Left lung (tissue), 10 donors: ENCODE measurements around the gene B3GALNT2. TPM values are rescaled to one million over a fixed set of nuclear protein-coding genes. Genes with fewer than 3 reads are reported as not detected.

Source experiments
- ATAC-seq: fragments of 200-7000 bp; cut with Tn5 transposase; one replicate; pipeline ENCODE4 v1.9.1; 2020; ENCODE audit warnings: moderate library complexity
- DNase-seq, 4 donors: peaks; one replicate each; pipeline ENCODE4 v3.0.0-alpha.2; 2013 to 2020
- H3K27ac ChIP-seq, 2 donors: fragments of 200-600 bp; sonication (generic) in 1 of 2; one replicate each; pipeline versions ENCODE4 v1.5.0 to v1.8.0; 2020 to 2021
- H3K27me3 ChIP-seq, 2 donors: fragments of 200-600 bp; sonication (generic) in 1 of 2; one replicate each; pipeline versions ENCODE4 v1.5.0 to v1.8.0; 2020 to 2021
- H3K36me3 ChIP-seq, 2 donors: fragments of 200-600 bp; sonication (generic) in 1 of 2; one replicate each; pipeline versions ENCODE4 v1.5.0 to v1.8.0; 2020 to 2021
- H3K4me1 ChIP-seq, 2 donors: fragments of 200-600 bp; one replicate each; pipeline ENCODE4 v1.8.0; 2021
- H3K4me3 ChIP-seq, 2 donors: fragments of 200-600 bp; sonication (generic) in 1 of 2; one replicate each; pipeline versions ENCODE4 v1.5.0 to v1.8.0; 2020 to 2021; ENCODE audit warnings: mild to moderate bottlenecking in 1 of 2
- H3K9me3 ChIP-seq, 2 donors: fragments of 200-600 bp; sonication (generic) in 1 of 2; one replicate each; pipeline versions ENCODE4 v1.5.0 to v1.8.0; 2020 to 2021
- intact Hi-C, 2 donors: fragments of 100-400 bp; cut with DNase I; formaldehyde crosslinking; loops; one replicate each; pipeline versions ENCODE4 v1.11.2 to v1.14.2; 2022
- polyA plus RNA-seq, 6 donors: library from polyadenylated mRNA; unstranded; fragments of 120-200 nt; gene quantifications; one replicate each; pipeline ENCODE4 v1.2.1, GENCODE V29; 2013; ENCODE audit not compliant: insufficient read length in 6 of 6
- total RNA-seq, 2 donors: library from RNA; stranded (reverse); fragmentation: NEBNext Ultra II Directional; extraction: Animal tissue kit (Norgen Biotek cat#: 25700); gene quantifications; one replicate each; pipeline ENCODE4 v1.2.1, GENCODE V29; 2021
- TF ChIP-seq, protein P1 (sequence below), 2 donors: fragments of 200-600 bp; sonication (generic) in 1 of 2; IDR thresholded peaks; one replicate each; pipeline versions ENCODE4 v1.5.0 to v1.8.0; 2021; ENCODE audit warnings: antibody characterized with exemption in 2 of 2
- donor health status: DM: no; HTN: yes; CAD: no.
- donor health status: DM: no; HTN: no; CAD: no.

The B3GALNT2 gene
- total and polyA plus RNA-seq, 8 donors: 18.1 to 31.1 (median 25.2) TPM

- TF ChIP-seq, protein P1, sequence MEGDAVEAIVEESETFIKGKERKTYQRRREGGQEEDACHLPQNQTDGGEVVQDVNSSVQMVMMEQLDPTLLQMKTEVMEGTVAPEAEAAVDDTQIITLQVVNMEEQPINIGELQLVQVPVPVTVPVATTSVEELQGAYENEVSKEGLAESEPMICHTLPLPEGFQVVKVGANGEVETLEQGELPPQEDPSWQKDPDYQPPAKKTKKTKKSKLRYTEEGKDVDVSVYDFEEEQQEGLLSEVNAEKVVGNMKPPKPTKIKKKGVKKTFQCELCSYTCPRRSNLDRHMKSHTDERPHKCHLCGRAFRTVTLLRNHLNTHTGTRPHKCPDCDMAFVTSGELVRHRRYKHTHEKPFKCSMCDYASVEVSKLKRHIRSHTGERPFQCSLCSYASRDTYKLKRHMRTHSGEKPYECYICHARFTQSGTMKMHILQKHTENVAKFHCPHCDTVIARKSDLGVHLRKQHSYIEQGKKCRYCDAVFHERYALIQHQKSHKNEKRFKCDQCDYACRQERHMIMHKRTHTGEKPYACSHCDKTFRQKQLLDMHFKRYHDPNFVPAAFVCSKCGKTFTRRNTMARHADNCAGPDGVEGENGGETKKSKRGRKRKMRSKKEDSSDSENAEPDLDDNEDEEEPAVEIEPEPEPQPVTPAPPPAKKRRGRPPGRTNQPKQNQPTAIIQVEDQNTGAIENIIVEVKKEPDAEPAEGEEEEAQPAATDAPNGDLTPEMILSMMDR (IDR thresholded peaks at IDR 0.05): no peak
- Histone ChIP-seq H3K27me3 (no peaks in the 10 kb centered on the region), H3K4me3 (no peak overlapping the region), H3K36me3 (peaks cover 0 to 9% of the 10 kb centered on the region in 2 donors), H3K4me1 (no peaks in the 10 kb centered on the region), H3K27ac (no peak overlapping the region), H3K9me3 (no peaks in the 10 kb centered on the region)
- ATAC-seq (no peak), DNase-seq (no peak)
- intact Hi-C loops: no loop called here
Measured at GRCh38 chr1:235403593-235403992, 100.7 kb downstream of the B3GALNT2 start.

DNA sequence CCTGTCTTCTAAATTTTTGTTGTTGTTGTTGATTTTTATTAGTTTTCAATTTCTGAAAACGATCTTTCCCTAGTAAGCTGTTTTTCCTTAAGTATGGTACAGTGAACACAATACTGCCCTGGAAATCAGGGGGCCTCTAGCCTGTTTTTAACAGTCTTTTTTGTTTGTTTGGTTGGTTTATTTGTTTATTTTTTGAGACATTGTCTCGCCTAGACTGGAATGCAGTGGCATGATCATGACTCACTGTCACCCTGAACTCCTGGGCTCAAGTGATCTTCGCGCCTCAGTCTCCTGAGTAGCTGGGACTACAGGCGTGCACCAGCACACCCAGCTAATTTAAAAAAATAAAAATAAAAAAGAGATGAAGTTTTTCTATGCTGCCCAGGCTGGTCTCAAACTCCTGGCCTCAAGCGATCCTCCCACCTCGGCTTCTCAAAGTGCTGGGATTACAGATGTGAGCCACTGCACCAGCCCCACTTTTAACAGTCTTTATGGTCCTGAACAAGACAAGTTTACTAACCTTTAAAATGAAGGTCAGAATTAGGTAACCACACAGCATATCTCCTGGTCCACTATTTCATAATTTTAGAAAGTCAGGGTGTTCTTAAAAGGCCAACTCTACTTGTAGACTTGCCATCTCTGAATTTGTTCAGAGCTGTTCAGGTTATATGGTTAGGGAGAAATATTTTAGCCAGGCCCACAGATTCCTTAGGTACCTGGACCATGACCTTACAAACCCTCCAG lies 101.6 kb downstream of the B3GALNT2 start:
- H3K9me3 ChIP-seq: no peaks in the 10 kb centered on the region
- no peak overlapping the region for H3K27ac ChIP-seq
- H3K27me3 ChIP-seq: no peaks in the 10 kb centered on the region
- H3K4me3 ChIP-seq: no peak overlapping the region
- H3K4me1 ChIP-seq: no peaks in the 10 kb centered on the region
- peaks cover 0 to 9% of the 10 kb centered on the region in 2 donors for H3K36me3 ChIP-seq
- no peak for DNase-seq
- ATAC-seq: no peak
- TF ChIP-seq, protein P1 (IDR thresholded peaks at IDR 0.05): no peak
- intact Hi-C loops: no loop called here

GRCh38 chr1:235401251-235401650 lies 103.0 kb downstream of the B3GALNT2 start:
- ATAC-seq: no peak

More at GRCh38 chr1:235401251-235401650, 103.0 kb downstream of the B3GALNT2 start:
- H3K27ac ChIP-seq: no peak overlapping the region
- DNase-seq: no peak
- H3K36me3 ChIP-seq: peaks cover 0 to 9% of the 10 kb centered on the region in 2 donors
- no peaks in the 10 kb centered on the region for H3K9me3 ChIP-seq
- intact Hi-C loops: no loop called here
- H3K27me3 ChIP-seq: no peaks in the 10 kb centered on the region
- no peaks in the 10 kb centered on the region for H3K4me1 ChIP-seq
- no peak overlapping the region for H3K4me3 ChIP-seq
- TF ChIP-seq, protein P1 (IDR thresholded peaks at IDR 0.05): no peak

Other genes with a start within 250 kb of the B3GALNT2 start
- 10 to 100 TPM; 29.0 to 39.2 TPM for gene ARID4B, start 176.3 kb downstream of the B3GALNT2 start, total RNA-seq
- gene ARID4B, start 176.3 kb downstream of the B3GALNT2 start, polyA plus RNA-seq: 10 to 100 TPM; 45.8 to 57.9 (median 52.4) TPM
- 10 to 100 TPM; 30.5 to 36.4 TPM for gene GGPS1, start 175.9 kb downstream of the B3GALNT2 start, total RNA-seq
- gene GGPS1, start 175.9 kb downstream of the B3GALNT2 start, polyA plus RNA-seq: 10 to 100 TPM; 41.2 to 51.5 (median 48.4) TPM
- gene TBCE, start 137.0 kb downstream of the B3GALNT2 start, total RNA-seq: 10 to 100 TPM; 19.6 to 26.8 TPM
- 10 to 100 TPM; 48.2 to 65.8 (median 53.8) TPM for gene TBCE, start 137.0 kb downstream of the B3GALNT2 start, polyA plus RNA-seq
- not detected for gene GNG4, start 145.3 kb upstream of the B3GALNT2 start, total RNA-seq
- gene GNG4, start 145.3 kb upstream of the B3GALNT2 start, polyA plus RNA-seq: 1 to 10 TPM; 1.1 to 3.2 (median 2.0) TPM